Vagina (tissue), 2 donors: ENCODE results near the gene SFTPA1. TPM values are rescaled to one million over a fixed set of nuclear protein-coding genes. Genes with fewer than 3 reads are reported as not detected.
"Not testable (repeated sequence)": the region's sequence is repeated elsewhere in the genome, so short reads cannot be mapped to it uniquely, and the experiment has no call there.

Experiments
- DNase-seq, 2 donors: peaks; one replicate each; pipeline ENCODE4 v3.0.0-alpha.2; 2017; ENCODE audit errors: extremely low spot score in 2 of 2
- H3K27ac ChIP-seq: fragments of 200-600 bp; sonication (generic); one replicate; pipeline ENCODE4 v1.5.1; 2019
- H3K27me3 ChIP-seq: fragments of 200-600 bp; sonication (generic); one replicate; pipeline ENCODE4 v1.5.1; 2019
- H3K36me3 ChIP-seq, 2 donors: fragments of 200-600 bp; sonication (generic); one replicate each; pipeline ENCODE4 v1.5.1; 2017 to 2019
- H3K4me1 ChIP-seq: fragments of 200-600 bp; sonication (generic); one replicate; pipeline ENCODE4 v1.5.1; 2019
- H3K4me3 ChIP-seq, 2 donors: fragments of 200-600 bp; sonication (generic); 1 replicate in 1 of 2; 2 replicates in 1 of 2; pipeline ENCODE4 v1.5.1; 2016 to 2019
- H3K9me3 ChIP-seq: fragments of 200-600 bp; sonication (generic); one replicate; pipeline ENCODE4 v1.5.1; 2019
- CTCF ChIP-seq, 3 experiments: fragments of 450-650 bp in 2 of 3; fragments of 200-600 bp in 1 of 3; sonication (generic) in 1 of 3; IDR thresholded peaks; one replicate each; pipeline ENCODE4 v1.5.1; 2017 to 2019; ENCODE audit warnings: antibody characterized with exemption in 3 of 3, mild to moderate bottlenecking in 2 of 3, moderate library complexity in 2 of 3
- POLR2A ChIP-seq, 2 donors: fragments of 450-650 bp; IDR thresholded peaks; one replicate each; pipeline ENCODE4 v1.6.1; 2017; ENCODE audit warnings: antibody characterized with exemption in 2 of 2, mild to moderate bottlenecking in 2 of 2, moderate library complexity in 2 of 2
- POLR2AphosphoS5 ChIP-seq, 2 donors: sonication (generic); formaldehyde crosslinking; IDR thresholded peaks; one replicate each; pipeline ENCODE4 v1.9.0; 2017; ENCODE audit warnings: antibody characterized with exemption in 2 of 2, mild to moderate bottlenecking in 2 of 2, low read depth in 1 of 2; ENCODE audit not compliant: insufficient read depth in 1 of 2
- intact Hi-C: fragments of 100-400 bp; cut with DNase I; formaldehyde crosslinking; loops from one replicate; pipeline ENCODE4 v1.15.1; 2023
- total RNA-seq: library from RNA; depleted of rRNA; stranded (reverse); fragments of >200 nt; gene quantifications from one replicate; pipeline ENCODE4 v1.2.3, GENCODE V29; 2016

The SFTPA1 gene
- total RNA-seq, 1 donor from 2014 or later = 2.9 TPM

DNA sequence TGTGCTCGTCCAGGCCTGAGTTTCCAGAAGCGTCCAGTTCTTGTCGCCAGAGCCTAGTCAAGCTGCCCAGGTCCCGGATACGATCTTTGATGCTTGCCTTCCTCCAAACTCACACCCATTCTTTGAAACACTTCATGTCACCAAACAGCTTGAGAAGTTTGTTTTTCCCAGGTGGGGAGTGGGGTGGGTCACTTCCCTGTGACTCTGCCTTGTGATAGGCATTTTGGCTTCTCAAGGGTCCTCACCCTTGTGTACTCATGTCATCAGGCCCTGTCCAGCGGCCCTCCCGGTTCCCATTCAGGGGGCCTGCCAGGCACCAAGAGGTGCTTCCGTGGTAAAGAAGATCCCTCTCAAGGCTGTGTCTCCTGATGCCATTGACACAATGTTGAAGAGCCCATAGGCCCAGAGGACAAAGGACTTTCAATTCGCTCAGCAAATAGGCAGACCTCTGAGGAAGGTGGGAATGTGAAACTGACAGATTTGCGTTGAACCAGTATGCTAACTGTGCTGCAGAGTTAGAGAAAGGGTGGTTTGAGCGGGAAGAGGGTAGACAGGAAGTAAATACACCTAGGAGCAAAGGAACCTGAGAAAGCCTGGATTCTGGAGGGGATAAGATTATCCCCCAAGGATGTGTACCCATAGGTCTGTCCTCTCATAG, 24.7 kb upstream of the SFTPA1 start:
- TF ChIP-seq POLR2AphosphoS5 (IDR thresholded peaks at IDR 0.05; ENCODE audit: insufficient read depth in 1 of 2, low read depth in 1 of 2) = no peak
- TF ChIP-seq CTCF (IDR thresholded peaks at IDR 0.05) = no peak
- TF ChIP-seq POLR2A (IDR thresholded peaks at IDR 0.05) = no peak
- no peak overlapping the region for H3K27ac ChIP-seq
- intact Hi-C loops = no loop called here
- H3K27me3 ChIP-seq = no peaks in the 10 kb centered on the region
- no peaks in the 10 kb centered on the region for H3K4me1 ChIP-seq
- H3K9me3 ChIP-seq = no peaks in the 10 kb centered on the region
- H3K36me3 ChIP-seq = no peaks in the 10 kb centered on the region
- DNase-seq = no peak
- H3K4me3 ChIP-seq = no peak overlapping the region

- no peak for DNase-seq
- Histone ChIP-seq H3K36me3 (no peaks in the 10 kb centered on the region), H3K4me3 (no peak overlapping the region), H3K9me3 (no peaks in the 10 kb centered on the region), H3K4me1 (no peaks in the 10 kb centered on the region), H3K27me3 (no peaks in the 10 kb centered on the region), H3K27ac (no peak overlapping the region)
- TF ChIP-seq POLR2A (IDR thresholded peaks at IDR 0.05) = no peak
- no peak for TF ChIP-seq CTCF (IDR thresholded peaks at IDR 0.05)
- TF ChIP-seq POLR2AphosphoS5 (IDR thresholded peaks at IDR 0.05; ENCODE audit: insufficient read depth in 1 of 2, low read depth in 1 of 2) = no peak
- intact Hi-C loops = no loop called here
Observed at GRCh38 chr10:79586933-79587332, 23.8 kb upstream of the SFTPA1 start.

- no peaks in the 10 kb centered on the region for H3K9me3 ChIP-seq
- no peak for DNase-seq
- TF ChIP-seq POLR2AphosphoS5 (IDR thresholded peaks at IDR 0.05; ENCODE audit: insufficient read depth in 1 of 2, low read depth in 1 of 2) (no peak), CTCF (IDR thresholded peaks at IDR 0.05) (no peak), POLR2A (IDR thresholded peaks at IDR 0.05) (no peak)
- no peaks in the 10 kb centered on the region for H3K4me1 ChIP-seq
- no peaks in the 10 kb centered on the region for H3K27me3 ChIP-seq
- intact Hi-C loops = no loop called here
- no peak overlapping the region for H3K4me3 ChIP-seq
- H3K36me3 ChIP-seq = no peaks in the 10 kb centered on the region
- H3K27ac ChIP-seq = no peak overlapping the region
Observed at GRCh38 chr10:79588800-79589199, 21.9 kb upstream of the SFTPA1 start.

- no peak for DNase-seq
- H3K27ac ChIP-seq = no peak overlapping the region
- no peak for TF ChIP-seq POLR2A (IDR thresholded peaks at IDR 0.05)
- TF ChIP-seq POLR2AphosphoS5 (IDR thresholded peaks at IDR 0.05; ENCODE audit: insufficient read depth in 1 of 2, low read depth in 1 of 2) = no peak
- TF ChIP-seq CTCF (IDR thresholded peaks at IDR 0.05) = no peak
- H3K27me3 ChIP-seq = no peaks in the 10 kb centered on the region
- H3K4me1 ChIP-seq = no peaks in the 10 kb centered on the region
- intact Hi-C loops = no loop called here
- no peaks in the 10 kb centered on the region for H3K9me3 ChIP-seq
- H3K4me3 ChIP-seq = no peak overlapping the region
- no peaks in the 10 kb centered on the region for H3K36me3 ChIP-seq
Observed at GRCh38 chr10:79593377-79593776, 17.4 kb upstream of the SFTPA1 start.

DNA sequence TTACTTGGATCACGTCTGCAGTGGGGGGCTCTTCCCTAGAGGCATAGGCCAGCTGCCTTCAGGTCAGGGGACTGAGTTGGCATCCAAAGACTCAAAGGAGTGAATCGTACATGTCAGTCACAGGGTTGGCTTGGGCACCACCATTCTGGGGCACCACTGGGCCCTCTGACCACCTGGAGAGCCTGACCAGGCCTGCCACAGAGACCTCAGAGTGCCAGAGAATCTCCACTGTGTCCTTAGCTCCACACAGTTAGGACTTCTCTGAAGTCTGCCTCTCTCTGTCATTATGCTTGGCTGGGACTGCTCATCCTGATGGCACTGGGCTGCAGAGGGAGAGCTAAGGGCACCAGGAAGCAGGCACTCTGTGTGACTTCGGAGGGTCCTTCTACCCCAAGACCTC, 16.2 kb upstream of the SFTPA1 start:
- H3K9me3 ChIP-seq, H3K4me1 ChIP-seq, H3K36me3 ChIP-seq, DNase-seq, H3K27me3 ChIP-seq, H3K27ac ChIP-seq, intact Hi-C loops, H3K4me3 ChIP-seq: not testable (repeated sequence)
